Retinal pigment epithelial cell (primary cell): ENCODE measurements around the gene GRIP1.

Experiments used
- DNase-seq: peaks from one replicate; pipeline ENCODE4 v3.0.0-alpha.2; 2010; ENCODE audit warnings: low read depth
- H3K4me3 ChIP-seq: 2 replicates; pipeline ENCODE4 v1.5.1; 2011; ENCODE audit warnings: mild to moderate bottlenecking, low read length, control low read depth, moderate library complexity
- TF ChIP-seq, protein P1 (sequence below): conservative IDR thresholded peaks from 2 replicates; pipeline ENCODE4 v1.5.1; 2011; ENCODE audit warnings: low read depth, low read length, control low read depth, inconsistent platforms

Gene GRIP1

GRCh38 chr12:66331016-66331415, 347.9 kb downstream of the GRIP1 start:
- DNase-seq: no peak
- no peak overlapping the region for H3K4me3 ChIP-seq
- TF ChIP-seq, protein P1, sequence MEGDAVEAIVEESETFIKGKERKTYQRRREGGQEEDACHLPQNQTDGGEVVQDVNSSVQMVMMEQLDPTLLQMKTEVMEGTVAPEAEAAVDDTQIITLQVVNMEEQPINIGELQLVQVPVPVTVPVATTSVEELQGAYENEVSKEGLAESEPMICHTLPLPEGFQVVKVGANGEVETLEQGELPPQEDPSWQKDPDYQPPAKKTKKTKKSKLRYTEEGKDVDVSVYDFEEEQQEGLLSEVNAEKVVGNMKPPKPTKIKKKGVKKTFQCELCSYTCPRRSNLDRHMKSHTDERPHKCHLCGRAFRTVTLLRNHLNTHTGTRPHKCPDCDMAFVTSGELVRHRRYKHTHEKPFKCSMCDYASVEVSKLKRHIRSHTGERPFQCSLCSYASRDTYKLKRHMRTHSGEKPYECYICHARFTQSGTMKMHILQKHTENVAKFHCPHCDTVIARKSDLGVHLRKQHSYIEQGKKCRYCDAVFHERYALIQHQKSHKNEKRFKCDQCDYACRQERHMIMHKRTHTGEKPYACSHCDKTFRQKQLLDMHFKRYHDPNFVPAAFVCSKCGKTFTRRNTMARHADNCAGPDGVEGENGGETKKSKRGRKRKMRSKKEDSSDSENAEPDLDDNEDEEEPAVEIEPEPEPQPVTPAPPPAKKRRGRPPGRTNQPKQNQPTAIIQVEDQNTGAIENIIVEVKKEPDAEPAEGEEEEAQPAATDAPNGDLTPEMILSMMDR: no peak

DNA sequence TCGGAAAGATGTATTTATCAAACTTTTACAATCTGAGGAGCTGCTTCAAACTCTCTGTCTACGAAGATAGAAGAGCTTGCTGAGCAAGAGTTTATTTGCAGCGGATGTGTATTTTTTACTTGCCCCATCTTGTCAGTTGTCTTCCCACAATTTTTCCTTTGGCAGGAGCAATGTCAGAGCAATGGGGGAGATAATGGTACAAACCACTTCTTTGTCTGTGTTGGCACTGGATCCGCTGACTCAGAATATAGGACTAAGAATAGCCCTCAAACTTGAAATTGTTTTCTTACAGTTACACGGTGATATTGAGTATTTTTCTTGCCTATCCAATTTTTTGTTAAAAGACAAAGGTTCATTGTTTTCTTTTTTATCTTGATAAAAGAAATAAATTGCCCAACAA, 348.9 kb downstream of the GRIP1 start:
- DNase-seq: no peak

GRCh38 chr12:66323017-66323416, 355.9 kb downstream of the GRIP1 start:
- H3K4me3 ChIP-seq: no peak overlapping the region
- no peak for DNase-seq
- TF ChIP-seq, protein P1: no peak

More for the DNA sequence above, 348.9 kb downstream of the GRIP1 start:
- no peak overlapping the region for H3K4me3 ChIP-seq
- TF ChIP-seq, protein P1: no peak

- TF ChIP-seq, protein P1: no peak
- H3K4me3 ChIP-seq: no peak overlapping the region
- DNase-seq: no peak
Measured at GRCh38 chr12:66321435-66321834, 357.4 kb downstream of the GRIP1 start.

GRCh38 chr12:66320996-66321395, 357.9 kb downstream of the GRIP1 start:
- TF ChIP-seq, protein P1: no peak
- no peak for DNase-seq
- H3K4me3 ChIP-seq: no peak overlapping the region

- no peak overlapping the region for H3K4me3 ChIP-seq
- TF ChIP-seq, protein P1: no peak
- no peak for DNase-seq
Measured at GRCh38 chr12:66319266-66319954, 359.5 kb downstream of the GRIP1 start.

DNA sequence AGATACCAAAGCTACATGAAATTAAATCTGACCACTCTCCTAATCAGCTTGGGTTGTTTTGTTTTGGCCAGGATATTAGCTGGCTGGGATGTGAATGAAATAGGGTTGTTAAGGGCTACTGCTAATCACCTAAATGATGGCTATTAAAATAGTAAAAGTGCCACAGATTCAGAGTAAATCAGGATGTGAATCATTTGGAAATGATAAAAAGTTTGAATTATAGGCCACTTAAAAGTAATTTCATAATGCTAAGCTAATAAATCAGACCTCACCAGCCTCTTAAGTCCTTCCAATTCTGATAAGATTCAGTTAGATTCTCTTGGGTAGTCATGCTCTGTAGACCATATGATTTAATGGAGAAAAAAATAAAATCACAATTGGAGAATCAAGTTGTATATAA, 364.6 kb downstream of the GRIP1 start:
- TF ChIP-seq, protein P1: no peak
- no peak overlapping the region for H3K4me3 ChIP-seq
- DNase-seq: no peak
